Neural progenitor cell (in vitro differentiated cells): ENCODE measurements around the gene GANC.

Experiments
- CTCF ChIP-seq: fragments of 200-600 bp; sonication (generic); IDR thresholded peaks from 2 replicates; pipeline ENCODE4 v1.5.1; 2017; ENCODE audit warnings: antibody characterized with exemption, mild to moderate bottlenecking
- EZH2 ChIP-seq: fragments of 200-600 bp; sonication (generic); IDR thresholded peaks from 2 replicates; pipeline ENCODE4 v1.6.1; 2017; ENCODE audit warnings: antibody characterized with exemption, mild to moderate bottlenecking, moderate library complexity

GRCh38 chr15:42264795-42265194 is 8.2 kb upstream of the GANC start:
- TF ChIP-seq CTCF = no peak
- no peak for TF ChIP-seq EZH2
